Pulmonary artery endothelial cell (primary cell): ENCODE data around the gene TBC1D16. TPM values are rescaled to one million over a fixed set of nuclear protein-coding genes. Genes with fewer than 3 reads are reported as not detected.
"Not testable (repeated sequence)": the region's sequence is repeated elsewhere in the genome, so short reads cannot be mapped to it uniquely, and the experiment has no call there.

ENCODE experiments used
- DNase-seq: peaks from one replicate; pipeline ENCODE4 v3.0.0-alpha.2; 2011; ENCODE audit warnings: low read depth, low spot score
- total RNA-seq: library from RNA; depleted of rRNA; stranded (reverse); fragments of >200 nt; gene quantifications from 2 replicates; pipeline ENCODE4 v1.2.3, GENCODE V29; 2014

Gene TBC1D16
- total RNA-seq, 1 donor from 2014 or later = 41.1 TPM

- no peak for DNase-seq
These were observed 138.2 kb downstream of the TBC1D16 start for GRCh38 chr17:79897243-79898063.

- DNase-seq = not testable (repeated sequence)
These were observed 142.2 kb downstream of the TBC1D16 start for GRCh38 chr17:79893457-79893856.

- DNase-seq = no peak
These were observed 143.0 kb downstream of the TBC1D16 start for GRCh38 chr17:79892457-79893241.

GRCh38 chr17:79891113-79891730, 144.4 kb downstream of the TBC1D16 start:
- no peak for DNase-seq

- no peak for DNase-seq
These were observed 145.0 kb downstream of the TBC1D16 start for GRCh38 chr17:79890706-79891105.

GRCh38 chr17:79888811-79889634, 146.6 kb downstream of the TBC1D16 start:
- no peak for DNase-seq

GRCh38 chr17:79888009-79888540, 147.6 kb downstream of the TBC1D16 start:
- no peak for DNase-seq

- DNase-seq = no peak
These were observed 148.2 kb downstream of the TBC1D16 start for GRCh38 chr17:79887451-79887991.

GRCh38 chr17:79883202-79883601, 152.5 kb downstream of the TBC1D16 start:
- no peak for DNase-seq

Other genes with a start within 250 kb of the TBC1D16 start
- 1.4 and 2.4 TPM in 2 replicates for gene CBX8, start 238.8 kb downstream of the TBC1D16 start, total RNA-seq
- gene CBX4, start 196.4 kb downstream of the TBC1D16 start, total RNA-seq = 7.6 and 8.4 TPM in 2 replicates
- gene CCDC40, start 770 bp upstream of the TBC1D16 start, total RNA-seq = 0.73 and 0.95 TPM in 2 replicates
- 16.9 and 17.6 TPM in 2 replicates for gene GAA, start 65.7 kb upstream of the TBC1D16 start, total RNA-seq
- 119 and 142 TPM in 2 replicates for gene EIF4A3, start 111.3 kb upstream of the TBC1D16 start, total RNA-seq
- 0.07 TPM in 1 of 2 replicates, not detected in the other for gene CARD14, start 134.2 kb upstream of the TBC1D16 start, total RNA-seq
- gene SGSH, start 184.5 kb upstream of the TBC1D16 start, total RNA-seq = 13.4 and 16.2 TPM in 2 replicates
- 5.4 and 10.0 TPM in 2 replicates for gene SLC26A11, start 184.6 kb upstream of the TBC1D16 start, total RNA-seq
- 94.8 and 166 TPM in 2 replicates for gene RNF213, start 225.0 kb upstream of the TBC1D16 start, total RNA-seq